ENCODE results near the gene IGFBP5. TPM values are rescaled to one million over a fixed set of nuclear protein-coding genes. Genes with fewer than 3 reads are reported as not detected.

IGFBP5 gene
- polyA plus RNA-seq, 3 donors, result not detected

- TF ChIP-seq CTCF (IDR thresholded peaks at IDR 0.05), result no peak
- intact Hi-C loops (cut with micrococcal nuclease), result no loop called here
- Mint-ChIP-seq H3K27me3 (ENCODE audit: low read depth in 3 of 3) (peaks cover under 1 to 2% (median 2%) of the 10 kb centered on the region in 3 donors), H3K4me3 (no peak overlapping the region), H3K27ac (no peak overlapping the region), H3K36me3 (no peaks in the 10 kb centered on the region), H3K4me1 (peaks cover 3% of the 10 kb centered on the region), H3K9me3 (peaks cover 0 to 4% (median 0%) of the 10 kb centered on the region in 7 donors)
- WGBS (ENCODE audit: insufficient coverage), result 96% methylated on average over 2 of the region's 3 CpGs
- Histone ChIP-seq H4K20me1 (ENCODE audit: insufficient read depth, low read length) (no peaks in the 10 kb centered on the region), H3K27me3 (ENCODE audit: control insufficient read depth in 2 of 2, insufficient read depth in 2 of 2, low read length in 2 of 2) (no peaks in the 10 kb centered on the region), H3K4me3 (replicated peaks in 1 of 3; ENCODE audit: low read depth in 2 of 3, low read length in 3 of 3) (no peak overlapping the region), H3K4me1 (ENCODE audit: control insufficient read depth in 1 of 2, insufficient read depth in 2 of 2, low read length in 2 of 2) (no peaks in the 10 kb centered on the region), H3K9me3 (replicated peaks in 1 of 2; ENCODE audit: control insufficient read depth in 1 of 2, insufficient read depth in 1 of 2, low read length in 2 of 2) (no peaks in the 10 kb centered on the region), H2AFZ (ENCODE audit: insufficient read depth, low read depth, low read length, poor library complexity, severe bottlenecking) (no peak overlapping the region), H3K79me2 (ENCODE audit: insufficient read depth, low read length) (no peaks in the 10 kb centered on the region), H3K36me3 (replicated peaks in 1 of 2; ENCODE audit: control insufficient read depth in 1 of 2, insufficient read depth in 2 of 2, low read length in 2 of 2) (no peaks in the 10 kb centered on the region), H3K27ac (ENCODE audit: low read depth in 1 of 2, low read length in 2 of 2) (no peak overlapping the region), H3K4me2 (replicated peaks; ENCODE audit: extremely low read depth, low read length, poor library complexity, severe bottlenecking) (no peak overlapping the region), H3K9ac (ENCODE audit: insufficient read depth, low read length, poor library complexity, severe bottlenecking) (no peak overlapping the region)
- no peak for DNase-seq
These were observed 49.8 kb downstream of the IGFBP5 start for GRCh38 chr2:216645636-216645950.

GRCh38 chr2:216644842-216645635, 50.3 kb downstream of the IGFBP5 start:
- TF ChIP-seq CTCF (IDR thresholded peaks at IDR 0.05), result no peak
- WGBS (ENCODE audit: insufficient coverage), result 85% methylated on average over 4 of the region's 4 CpGs
- Histone ChIP-seq H3K27ac (ENCODE audit: low read depth in 1 of 2, low read length in 2 of 2) (no peak overlapping the region), H3K4me1 (ENCODE audit: control insufficient read depth in 1 of 2, insufficient read depth in 2 of 2, low read length in 2 of 2) (no peaks in the 10 kb centered on the region), H3K9me3 (replicated peaks in 1 of 2; ENCODE audit: control insufficient read depth in 1 of 2, insufficient read depth in 1 of 2, low read length in 2 of 2) (no peaks in the 10 kb centered on the region), H3K36me3 (replicated peaks in 1 of 2; ENCODE audit: control insufficient read depth in 1 of 2, insufficient read depth in 2 of 2, low read length in 2 of 2) (no peaks in the 10 kb centered on the region), H3K9ac (ENCODE audit: insufficient read depth, low read length, poor library complexity, severe bottlenecking) (no peak overlapping the region), H3K4me3 (replicated peaks in 1 of 3; ENCODE audit: low read depth in 2 of 3, low read length in 3 of 3) (no peak overlapping the region), H3K4me2 (replicated peaks; ENCODE audit: extremely low read depth, low read length, poor library complexity, severe bottlenecking) (no peak overlapping the region), H4K20me1 (ENCODE audit: insufficient read depth, low read length) (no peaks in the 10 kb centered on the region), H3K79me2 (ENCODE audit: insufficient read depth, low read length) (no peaks in the 10 kb centered on the region), H3K27me3 (ENCODE audit: control insufficient read depth in 2 of 2, insufficient read depth in 2 of 2, low read length in 2 of 2) (no peaks in the 10 kb centered on the region), H2AFZ (ENCODE audit: insufficient read depth, low read depth, low read length, poor library complexity, severe bottlenecking) (no peak overlapping the region)
- H3K36me3 Mint-ChIP-seq, result no peaks in the 10 kb centered on the region
- H3K27me3 Mint-ChIP-seq (ENCODE audit: low read depth in 3 of 3), result peaks cover 0 to 2% (median 2%) of the 10 kb centered on the region in 3 donors
- H3K9me3 Mint-ChIP-seq, result peaks cover 0 to 4% (median 0%) of the 10 kb centered on the region in 7 donors
- DNase-seq, result no peak
- H3K4me1 Mint-ChIP-seq, result peaks cover 3% of the 10 kb centered on the region
- no peak overlapping the region for H3K27ac Mint-ChIP-seq
- H3K4me3 Mint-ChIP-seq, result no peak overlapping the region
- intact Hi-C loops (cut with micrococcal nuclease), result no loop called here

Measured in CD14-positive monocyte (primary cell).